PC-3 (cell line): ENCODE measurements around the gene DBNL.

ENCODE experiments used
- CTCF ChIP-seq: fragments of 300-600 bp; sonication (generic); conservative IDR thresholded peaks from 2 replicates; pipeline ENCODE4 v1.5.1; 2017; ENCODE audit warnings: antibody characterized with exemption, low read depth, mild to moderate bottlenecking, low read length
- EZH2 ChIP-seq: fragments of 300-600 bp; sonication (generic); IDR thresholded peaks from one replicate; pipeline ENCODE4 v1.6.1; 2017; ENCODE audit warnings: antibody characterized with exemption, mild to moderate bottlenecking, low read length; ENCODE audit not compliant: unreplicated experiment
- EZH2phosphoT487 ChIP-seq: fragments of 300-600 bp; sonication (generic); IDR thresholded peaks from 2 replicates; pipeline ENCODE4 v1.6.1; 2018; ENCODE audit warnings: mild to moderate bottlenecking, antibody characterized with exemption, low read length, borderline replicate concordance

GRCh38 chr7:44110719-44111635 lies 66.5 kb downstream of the DBNL start:
- TF ChIP-seq CTCF (no peak), EZH2 (no peak), EZH2phosphoT487 (no peak)
